Suppressor macrophage treated with lipopolysaccharide for 4 hours (primary cell): ENCODE results near the gene OR52E8.

Experiments
- DNase-seq: peaks from one replicate; pipeline ENCODE4 v3.0.0-alpha.2; 2020

The OR52E8 gene

GRCh38 chr11:5857590-5857989, at the start of gene OR52E8:
TSS of gene OR52E8 (minus strand) at chr11:5857690. CDS start at chr11:5857690, 0 bp downstream.
- no peak for DNase-seq

DNA sequence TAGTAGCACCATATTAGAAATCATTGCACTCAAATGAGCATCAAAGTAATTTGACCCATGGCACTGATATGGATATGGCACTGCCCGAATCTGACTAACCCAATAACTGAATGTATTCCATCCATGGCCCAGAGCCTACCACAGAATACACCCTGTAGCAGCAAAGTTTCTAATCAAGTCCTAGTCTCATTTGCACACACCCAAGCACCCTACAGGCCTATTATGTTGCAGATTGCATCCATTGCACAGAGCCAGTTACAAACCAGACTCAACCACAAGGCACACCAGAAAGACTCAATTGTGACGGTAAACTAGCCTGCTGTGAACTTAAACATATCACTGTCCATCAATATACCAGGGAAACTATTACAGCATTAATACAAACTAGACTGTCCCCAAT, 42.0 kb upstream of the OR52E8 start:
- no peak for DNase-seq

DNA sequence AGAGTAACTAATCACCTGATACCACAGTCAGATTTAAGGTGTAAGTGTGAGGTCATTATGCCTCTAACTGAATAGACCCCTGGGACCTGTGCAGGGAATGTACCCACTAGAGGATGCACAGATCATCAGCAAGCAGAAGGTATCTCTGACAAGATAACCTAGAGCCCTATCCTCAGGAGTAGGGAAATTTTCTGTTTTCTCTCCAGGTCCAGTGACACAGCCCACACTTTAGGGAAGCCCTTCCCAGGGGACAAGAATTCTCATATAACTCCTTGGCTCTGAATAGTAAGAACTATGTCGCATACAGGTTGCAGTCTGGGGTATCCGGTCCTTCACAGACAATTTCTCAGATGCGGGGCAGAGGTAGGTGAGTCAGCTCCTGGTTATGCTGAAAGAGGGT, 35.4 kb upstream of the OR52E8 start, which contains the start of gene OR52E5:
TSS of gene OR52E5 (plus strand) at position 301 of the 400 bp plus-strand sequence. CDS start 7,569 bp downstream, outside the sequence.
- no peak for DNase-seq

DNA sequence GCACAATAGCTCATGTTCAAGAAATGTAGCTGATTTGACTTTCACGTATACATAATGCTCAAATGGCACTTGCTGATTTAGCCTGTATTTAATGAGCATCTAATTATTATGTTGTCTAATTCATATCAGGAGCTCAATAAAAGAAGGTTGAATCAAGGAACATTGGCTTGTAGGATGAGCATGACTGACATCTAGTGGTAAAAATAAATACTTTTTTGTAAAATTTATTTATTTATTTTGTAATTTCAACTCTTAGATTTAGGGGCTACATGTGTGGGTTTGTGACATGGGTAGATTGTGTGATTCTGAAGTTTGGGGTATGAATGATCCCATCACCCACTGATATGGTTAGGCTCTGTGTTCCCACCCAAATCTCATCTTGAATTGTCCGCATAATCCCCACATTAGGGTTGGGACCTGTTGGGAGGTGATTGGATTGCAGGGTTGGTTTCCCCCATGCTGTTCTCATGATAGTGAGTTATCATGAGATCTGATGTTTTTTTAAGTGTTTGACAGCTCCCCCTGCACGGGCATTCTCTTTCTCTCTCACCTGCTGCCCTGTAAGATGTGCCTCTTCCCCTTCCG, 33.8 kb upstream of the OR52E8 start:
- DNase-seq = peak; percentile 29

DNA sequence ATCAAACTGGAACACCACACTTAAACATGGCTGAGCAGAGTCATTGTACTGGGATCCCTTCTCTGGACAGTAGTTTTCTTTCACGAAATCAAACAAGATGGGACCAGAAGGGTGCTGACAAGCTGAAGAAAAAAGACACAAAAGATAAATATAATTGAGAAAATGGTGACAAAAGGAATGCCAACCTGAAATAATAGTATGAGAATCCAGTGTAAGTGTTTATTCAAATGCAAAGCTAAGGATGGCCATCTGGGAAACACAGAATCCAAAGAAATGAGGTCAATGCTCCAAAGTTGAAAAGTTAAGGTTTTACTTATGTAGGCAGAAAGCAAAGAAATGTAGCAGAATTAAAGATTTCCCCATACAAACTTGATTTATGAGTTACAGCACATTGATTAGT, 30.2 kb upstream of the OR52E8 start:
- no peak for DNase-seq

GRCh38 chr11:5887172-5887571, 29.7 kb upstream of the OR52E8 start:
- no peak for DNase-seq

- no peak for DNase-seq
These were observed 24.3 kb upstream of the OR52E8 start for GRCh38 chr11:5881756-5882155.

GRCh38 chr11:5880329-5880728, 22.8 kb upstream of the OR52E8 start, which contains the start of gene OR52E4:
TSS of gene OR52E4 (plus strand) at chr11:5880629. CDS start at chr11:5884293, 3,664 bp downstream.
- no peak for DNase-seq

- no peak for DNase-seq
These were observed 21.1 kb upstream of the OR52E8 start for GRCh38 chr11:5878564-5878963.

DNA sequence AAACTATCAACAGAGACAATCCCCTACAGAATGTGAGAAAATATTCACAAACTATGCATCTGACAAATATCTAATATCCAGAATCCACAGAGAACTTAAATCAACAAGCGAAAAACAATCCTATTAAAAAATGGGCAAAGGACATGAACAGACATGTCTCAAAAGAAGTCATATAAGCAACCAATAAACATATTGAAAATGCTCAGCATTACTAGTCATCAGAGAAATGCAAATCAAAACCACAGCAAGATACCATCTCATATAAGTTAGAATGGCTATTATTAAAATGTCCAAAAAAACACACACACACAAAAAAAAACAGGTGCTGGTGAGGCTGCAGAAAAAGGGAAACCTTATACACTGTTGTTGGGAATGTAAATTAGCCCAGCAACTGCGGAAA, 8.3 kb upstream of the OR52E8 start:
- DNase-seq = no peak

- no peak for DNase-seq
These were observed 6.5 kb downstream of the OR52E8 start for GRCh38 chr11:5851002-5851401.

- DNase-seq = no peak
These were observed 9.8 kb downstream of the OR52E8 start for GRCh38 chr11:5847711-5848110.

DNA sequence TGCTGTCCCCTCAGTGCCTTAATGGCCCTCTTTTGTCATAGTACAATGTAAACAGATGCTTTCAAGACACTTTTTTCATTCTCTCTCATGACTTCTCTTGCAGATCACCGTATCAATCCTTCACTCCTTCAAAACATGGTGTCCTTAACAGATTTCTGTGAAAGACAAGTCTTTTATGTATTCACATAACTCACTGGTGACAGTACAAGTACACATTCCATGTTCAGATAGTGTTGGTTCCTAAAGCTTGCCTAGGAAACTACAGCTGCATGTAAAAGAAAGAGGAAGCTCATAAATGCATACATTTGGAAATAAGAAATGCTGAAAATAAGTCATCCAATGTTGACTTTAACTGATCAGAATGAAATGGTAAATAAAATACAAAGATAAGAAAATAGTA, 10.8 kb downstream of the OR52E8 start:
- DNase-seq = no peak

GRCh38 chr11:5841797-5842196, 15.7 kb downstream of the OR52E8 start, which contains the start of gene OR52E6:
TSS of gene OR52E6 (minus strand) at chr11:5841897. CDS start at chr11:5841897, 0 bp downstream.
- no peak for DNase-seq

GRCh38 chr11:5837695-5838094, 19.8 kb downstream of the OR52E8 start:
- no peak for DNase-seq

GRCh38 chr11:5833446-5833845, 24.0 kb downstream of the OR52E8 start:
- DNase-seq = no peak

GRCh38 chr11:5831196-5831829, 26.2 kb downstream of the OR52E8 start:
- no peak for DNase-seq

DNA sequence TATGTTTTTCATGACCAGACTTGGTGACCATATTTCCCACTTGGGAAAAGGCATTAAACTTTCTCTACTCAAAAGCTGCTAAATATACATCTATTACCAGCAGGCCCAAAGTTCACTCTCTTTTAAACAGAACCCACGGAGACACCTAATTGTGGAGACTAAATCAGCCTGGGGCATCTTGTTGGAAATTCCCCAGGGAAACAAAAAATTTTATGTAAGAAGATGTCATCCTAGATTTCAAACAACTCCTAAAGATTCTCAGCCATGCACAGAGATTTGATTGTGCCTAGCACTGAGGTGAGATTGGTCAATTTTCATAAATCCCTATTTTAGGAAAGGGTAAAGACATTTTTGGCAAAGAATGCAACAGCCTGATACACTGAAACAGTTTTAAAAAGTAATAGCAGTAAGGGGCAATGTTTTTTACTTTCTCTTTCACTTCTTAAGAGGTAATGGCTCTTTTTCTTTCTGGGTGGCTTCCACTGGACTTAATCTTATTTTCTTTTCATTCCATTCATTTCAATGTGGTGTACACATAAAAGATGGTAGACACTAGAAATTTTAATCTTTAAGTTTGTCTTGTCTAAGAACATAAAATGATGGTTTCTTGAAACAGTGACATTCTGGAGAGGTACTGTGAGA, 39.1 kb downstream of the OR52E8 start:
- DNase-seq = peak; percentile 28

GRCh38 chr11:5815534-5815933, 42.0 kb downstream of the OR52E8 start:
- peak; percentile 69 for DNase-seq

GRCh38 chr11:5809905-5810795, 47.3 kb downstream of the OR52E8 start:
- no peak for DNase-seq

- peak; percentile 31 for DNase-seq
These were observed 48.4 kb downstream of the OR52E8 start for GRCh38 chr11:5809122-5809519.

DNA sequence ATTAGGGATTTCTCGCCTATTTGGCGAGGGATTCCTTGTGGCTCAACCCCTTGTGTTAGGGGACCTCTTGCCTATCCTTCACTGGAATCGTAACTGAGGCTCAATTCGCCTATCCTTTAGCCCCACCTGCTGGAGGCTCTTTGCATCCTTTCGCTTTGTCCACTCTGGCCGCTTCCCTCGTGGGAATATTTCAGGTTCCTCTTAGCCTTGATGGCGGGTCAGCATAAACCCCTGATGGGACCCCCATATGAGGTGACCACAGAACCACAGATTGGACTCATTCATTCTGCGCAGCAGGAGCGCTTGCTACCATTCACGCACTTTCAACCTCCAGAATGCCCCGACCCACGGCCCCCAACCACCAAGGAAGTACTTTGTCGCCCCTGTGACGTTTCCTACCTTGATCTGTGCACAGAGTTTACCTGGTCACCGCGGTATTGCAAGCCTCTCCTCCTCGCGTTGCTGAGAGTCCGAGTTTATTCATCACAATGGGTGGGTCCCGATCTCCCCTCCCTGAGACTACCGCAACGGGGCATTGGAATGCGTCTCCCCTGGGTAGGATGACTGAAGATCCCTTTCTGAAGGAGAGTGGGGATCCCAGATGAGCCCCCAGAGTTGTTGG, 48.9 kb downstream of the OR52E8 start, which contains the start of gene OR52N2:
TSS of gene OR52N2 (plus strand) at position 425 of the 622 bp plus-strand sequence. CDS start 11,412 bp downstream, outside the sequence.
- peak; percentile 89 for DNase-seq
